Testis (tissue), 2 donors: Measurements from ENCODE around the gene HHLA2.
"Not testable (repeated sequence)": the region's sequence is repeated elsewhere in the genome, so short reads cannot be mapped to it uniquely, and the experiment has no call there.

Experiments used
- CTCF ChIP-seq, 3 experiments: fragments of 450-650 bp in 2 of 3; fragments of 200-600 bp in 1 of 3; sonication (generic) in 1 of 3; IDR thresholded peaks; one replicate each; pipeline ENCODE4 v1.5.1; 2016 to 2019; ENCODE audit warnings: antibody characterized with exemption in 3 of 3, mild to moderate bottlenecking in 2 of 3, moderate library complexity in 1 of 3
- POLR2A ChIP-seq: fragments of 450-650 bp; IDR thresholded peaks from one replicate; pipeline ENCODE4 v1.6.1; 2017; ENCODE audit warnings: antibody characterized with exemption, mild to moderate bottlenecking, moderate library complexity

- not testable (repeated sequence) for TF ChIP-seq CTCF (IDR thresholded peaks at IDR 0.05); POLR2A
Observed at GRCh38 chr3:108378952-108379342, 82.6 kb downstream of the HHLA2 start.
